Activated effector memory CD4-positive, alpha-beta T cell treated with anti-CD3 and anti-CD28 coated beads, Interleukin-2, amount 50 U/mL, for 16 hours (primary cell): ENCODE data around the gene RPP25L.

Source experiments
- DNase-seq: peaks from one replicate; pipeline ENCODE4 v3.0.0-alpha.2; 2020

RPP25L gene

GRCh38 chr9:34582787-34583186, 29.1 kb downstream of the RPP25L start:
- DNase-seq = no peak

GRCh38 chr9:34581318-34581717, 30.6 kb downstream of the RPP25L start:
- no peak for DNase-seq

- no peak for DNase-seq
Measured at GRCh38 chr9:34580358-34580757, 31.5 kb downstream of the RPP25L start.

GRCh38 chr9:34579808-34580163, 32.1 kb downstream of the RPP25L start:
- no peak for DNase-seq

- no peak for DNase-seq
Measured at GRCh38 chr9:34579104-34579807, 32.6 kb downstream of the RPP25L start.

GRCh38 chr9:34578241-34579103, 33.4 kb downstream of the RPP25L start:
- DNase-seq = no peak

GRCh38 chr9:34577400-34578240, 34.3 kb downstream of the RPP25L start:
- no peak for DNase-seq

- DNase-seq = no peak
Measured at GRCh38 chr9:34576597-34577399, 35.1 kb downstream of the RPP25L start.

- DNase-seq = no peak
Measured at GRCh38 chr9:34575862-34576596, 35.9 kb downstream of the RPP25L start.

GRCh38 chr9:34575241-34575640, 36.7 kb downstream of the RPP25L start:
- no peak for DNase-seq

- DNase-seq = no peak
Measured at GRCh38 chr9:34574571-34574970, 37.3 kb downstream of the RPP25L start.

GRCh38 chr9:34573599-34574325, 38.1 kb downstream of the RPP25L start:
- DNase-seq = no peak

GRCh38 chr9:34572628-34573027, 39.3 kb downstream of the RPP25L start:
- no peak for DNase-seq

- no peak for DNase-seq
Measured at GRCh38 chr9:34572092-34572491, 39.8 kb downstream of the RPP25L start.

GRCh38 chr9:34571481-34571810, 40.5 kb downstream of the RPP25L start:
- DNase-seq = no peak

- DNase-seq = no peak
Measured at GRCh38 chr9:34570809-34571480, 41.0 kb downstream of the RPP25L start.

GRCh38 chr9:34570376-34570775, 41.5 kb downstream of the RPP25L start:
- no peak for DNase-seq

- DNase-seq = no peak
Measured at GRCh38 chr9:34568774-34569173, 43.1 kb downstream of the RPP25L start.

- no peak for DNase-seq
Measured at GRCh38 chr9:34568133-34568532, 43.8 kb downstream of the RPP25L start.

GRCh38 chr9:34566972-34567371, 44.9 kb downstream of the RPP25L start:
- no peak for DNase-seq

GRCh38 chr9:34566322-34566721, 45.6 kb downstream of the RPP25L start:
- no peak for DNase-seq
